ENCODE data around the gene TXNL1. TPM values are rescaled to one million over a fixed set of nuclear protein-coding genes. Genes with fewer than 3 reads are reported as not detected.

The TXNL1 gene
- total RNA-seq, 2 experiments from 2014 or later, result 72.8 to 74.5 TPM

GRCh38 chr18:56606618-56607017 lies 31.8 kb downstream of the TXNL1 start:
- H3K9me3 Mint-ChIP-seq, result no peaks in the 10 kb centered on the region
- TF ChIP-seq, protein P1, sequence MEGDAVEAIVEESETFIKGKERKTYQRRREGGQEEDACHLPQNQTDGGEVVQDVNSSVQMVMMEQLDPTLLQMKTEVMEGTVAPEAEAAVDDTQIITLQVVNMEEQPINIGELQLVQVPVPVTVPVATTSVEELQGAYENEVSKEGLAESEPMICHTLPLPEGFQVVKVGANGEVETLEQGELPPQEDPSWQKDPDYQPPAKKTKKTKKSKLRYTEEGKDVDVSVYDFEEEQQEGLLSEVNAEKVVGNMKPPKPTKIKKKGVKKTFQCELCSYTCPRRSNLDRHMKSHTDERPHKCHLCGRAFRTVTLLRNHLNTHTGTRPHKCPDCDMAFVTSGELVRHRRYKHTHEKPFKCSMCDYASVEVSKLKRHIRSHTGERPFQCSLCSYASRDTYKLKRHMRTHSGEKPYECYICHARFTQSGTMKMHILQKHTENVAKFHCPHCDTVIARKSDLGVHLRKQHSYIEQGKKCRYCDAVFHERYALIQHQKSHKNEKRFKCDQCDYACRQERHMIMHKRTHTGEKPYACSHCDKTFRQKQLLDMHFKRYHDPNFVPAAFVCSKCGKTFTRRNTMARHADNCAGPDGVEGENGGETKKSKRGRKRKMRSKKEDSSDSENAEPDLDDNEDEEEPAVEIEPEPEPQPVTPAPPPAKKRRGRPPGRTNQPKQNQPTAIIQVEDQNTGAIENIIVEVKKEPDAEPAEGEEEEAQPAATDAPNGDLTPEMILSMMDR (IDR thresholded peaks at IDR 0.05), result no peak
- DNase-seq, result no peak
- intact Hi-C loops (cut with micrococcal nuclease), result no loop called here
- POLR2A ChIA-PET, result no interaction called here
- H3K4me1 Mint-ChIP-seq (ENCODE audit: low read depth), result no peaks in the 10 kb centered on the region
- H3K27me3 Mint-ChIP-seq, result no peaks in the 10 kb centered on the region
- ATAC-seq, result no peak
- peaks cover 23% of the 10 kb centered on the region for H3K36me3 Mint-ChIP-seq (ENCODE audit: low read depth)
- no peak overlapping the region for H3K4me3 Mint-ChIP-seq
- CTCF ChIA-PET, result interaction anchor here (0.6 kb wide), 1 partner anchor 96 kb away, joined by 4 read pairs; no protein-coding TSS in a partner anchor
- peak overlapping the region; percentile 15 for H3K27ac Mint-ChIP-seq

GRCh38 chr18:56598422-56598821 lies 40.0 kb downstream of the TXNL1 start:
- intact Hi-C loops (cut with micrococcal nuclease), result no loop called here
- DNase-seq, result no peak
- no peak for ATAC-seq
- CTCF ChIA-PET, result interaction anchor here (1.3 kb wide), 1 partner anchor 9 kb away, joined by 3 read pairs; no protein-coding TSS in a partner anchor
- TF ChIP-seq, protein P1 (IDR thresholded peaks at IDR 0.05), result no peak
- Mint-ChIP-seq H3K4me3 (no peak overlapping the region), H3K4me1 (ENCODE audit: low read depth) (no peaks in the 10 kb centered on the region), H3K27ac (no peak overlapping the region), H3K36me3 (ENCODE audit: low read depth) (peaks cover 4% of the 10 kb centered on the region), H3K9me3 (peaks cover 2% of the 10 kb centered on the region), H3K27me3 (no peaks in the 10 kb centered on the region)
- POLR2A ChIA-PET, result no interaction called here

- DNase-seq (no peak), ATAC-seq (no peak)
- H3K27me3 Mint-ChIP-seq, result no peaks in the 10 kb centered on the region
- no peak overlapping the region for H3K27ac Mint-ChIP-seq
- no peaks in the 10 kb centered on the region for H3K4me1 Mint-ChIP-seq (ENCODE audit: low read depth)
- intact Hi-C loops (cut with micrococcal nuclease), result no loop called here
- H3K4me3 Mint-ChIP-seq, result no peak overlapping the region
- H3K9me3 Mint-ChIP-seq, result peaks cover 2% of the 10 kb centered on the region
- no peaks in the 10 kb centered on the region for H3K36me3 Mint-ChIP-seq (ENCODE audit: low read depth)
- TF ChIP-seq, protein P1 (IDR thresholded peaks at IDR 0.05), result no peak
- POLR2A ChIA-PET, result interaction anchor here (0.6 kb wide), 1 partner anchor 36 kb away, joined by 3 read pairs; no protein-coding TSS in a partner anchor
- CTCF ChIA-PET, result no interaction called here
Observed at GRCh38 chr18:56593906-56594305, 44.5 kb downstream of the TXNL1 start.

DNA sequence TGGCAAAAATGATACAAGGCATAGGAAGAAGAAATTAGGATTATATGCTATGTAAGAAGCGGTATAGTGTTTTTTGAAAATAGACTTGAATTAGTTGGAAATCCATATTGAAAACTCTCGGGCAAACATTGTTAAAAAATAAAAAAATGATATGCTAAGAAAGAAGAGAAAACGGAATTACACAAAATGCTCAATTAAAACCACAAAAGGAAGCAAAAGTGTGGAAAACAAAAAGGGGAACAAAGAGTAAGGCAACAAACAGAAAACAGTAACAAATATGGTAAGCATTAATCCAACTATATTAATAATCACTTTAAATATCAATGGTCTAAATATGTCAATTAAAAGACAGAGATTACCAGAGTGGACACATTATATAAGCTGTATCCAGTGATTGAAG lies 58.4 kb downstream of the TXNL1 start:
- no peaks in the 10 kb centered on the region for H3K9me3 Mint-ChIP-seq
- CTCF ChIA-PET, result no interaction called here
- no peak overlapping the region for H3K4me3 Mint-ChIP-seq
- intact Hi-C loops (cut with micrococcal nuclease), result no loop called here
- POLR2A ChIA-PET, result no interaction called here
- no peak overlapping the region for H3K27ac Mint-ChIP-seq
- TF ChIP-seq, protein P1 (IDR thresholded peaks at IDR 0.05), result no peak
- no peaks in the 10 kb centered on the region for H3K36me3 Mint-ChIP-seq (ENCODE audit: low read depth)
- H3K27me3 Mint-ChIP-seq, result peaks cover 5% of the 10 kb centered on the region
- H3K4me1 Mint-ChIP-seq (ENCODE audit: low read depth), result no peaks in the 10 kb centered on the region
- no peak for ATAC-seq
- no peak for DNase-seq

DNA sequence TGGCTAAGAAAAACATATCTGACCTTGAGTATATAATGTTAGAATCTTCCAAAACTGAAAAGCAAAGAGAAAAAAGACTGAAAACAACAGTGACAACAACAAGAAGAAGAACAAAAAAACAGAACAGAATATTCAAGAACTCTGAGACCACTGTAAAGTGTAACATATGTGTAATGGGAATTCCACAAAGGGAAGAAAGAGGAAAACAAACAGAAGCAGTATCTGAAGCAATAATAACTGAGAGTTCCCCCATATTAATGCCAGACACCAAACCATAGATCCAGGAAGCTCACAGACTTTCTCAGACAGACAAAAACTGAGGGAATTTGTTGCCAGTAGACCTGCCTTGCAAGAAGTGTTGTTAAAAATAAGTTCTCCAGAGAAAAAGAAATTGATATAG lies 58.9 kb downstream of the TXNL1 start:
- ATAC-seq (no peak), DNase-seq (no peak)
- ChIA-PET CTCF (interaction anchor here (1.2 kb wide), 1 partner anchor 1164 kb away, joined by 4 read pairs; no protein-coding TSS in a partner anchor), POLR2A (no interaction called here)
- Mint-ChIP-seq H3K4me3 (no peak overlapping the region), H3K36me3 (ENCODE audit: low read depth) (no peaks in the 10 kb centered on the region), H3K27ac (no peak overlapping the region), H3K4me1 (ENCODE audit: low read depth) (no peaks in the 10 kb centered on the region), H3K9me3 (no peaks in the 10 kb centered on the region), H3K27me3 (peaks cover 5% of the 10 kb centered on the region)
- TF ChIP-seq, protein P1 (IDR thresholded peaks at IDR 0.05), result no peak
- intact Hi-C loops (cut with micrococcal nuclease), result loop anchor here (10.0 kb wide), 2 partner anchors 1165 to 1345 kb away; no protein-coding TSS in a partner anchor
